ENCODE measurements around the gene GALNT15.

The GALNT15 gene

GRCh38 chr3:16183082-16183481 is 8.6 kb downstream of the GALNT15 start:
- DNase-seq (ENCODE audit: low spot score) (no peak), ATAC-seq (ENCODE audit: low read depth) (no peak)
- Histone ChIP-seq H3K9me3 (ENCODE audit: severe bottlenecking) (no peaks in the 10 kb centered on the region), H3K27ac (ENCODE audit: poor library complexity, severe bottlenecking) (no peak overlapping the region), H3K27me3 (ENCODE audit: insufficient read depth, poor library complexity, severe bottlenecking) (no peaks in the 10 kb centered on the region), H3K4me3 (ENCODE audit: severe bottlenecking) (no peak overlapping the region), H3K4me1 (ENCODE audit: insufficient read depth, poor library complexity, severe bottlenecking) (peaks cover 2% of the 10 kb centered on the region), H3K36me3 (ENCODE audit: low read depth) (no peaks in the 10 kb centered on the region)
- no peak for TF ChIP-seq CTCF (IDR thresholded peaks at IDR 0.05; ENCODE audit: poor library complexity, severe bottlenecking)

- ATAC-seq (ENCODE audit: low read depth) (peak; percentile 91), DNase-seq (ENCODE audit: low spot score) (no peak)
- Histone ChIP-seq H3K4me3 (ENCODE audit: severe bottlenecking) (no peak overlapping the region), H3K9me3 (ENCODE audit: severe bottlenecking) (no peaks in the 10 kb centered on the region), H3K4me1 (ENCODE audit: insufficient read depth, poor library complexity, severe bottlenecking) (no peaks in the 10 kb centered on the region), H3K36me3 (ENCODE audit: low read depth) (no peaks in the 10 kb centered on the region), H3K27ac (ENCODE audit: poor library complexity, severe bottlenecking) (no peak overlapping the region), H3K27me3 (ENCODE audit: insufficient read depth, poor library complexity, severe bottlenecking) (no peaks in the 10 kb centered on the region)
- TF ChIP-seq CTCF (IDR thresholded peaks at IDR 0.05; ENCODE audit: poor library complexity, severe bottlenecking) = no peak
Measured at GRCh38 chr3:16183601-16184270, 9.3 kb downstream of the GALNT15 start.

GRCh38 chr3:16186086-16186485 is 11.6 kb downstream of the GALNT15 start:
- H3K4me3 ChIP-seq (ENCODE audit: severe bottlenecking) = no peak overlapping the region
- TF ChIP-seq CTCF (IDR thresholded peaks at IDR 0.05; ENCODE audit: poor library complexity, severe bottlenecking) = no peak
- H3K9me3 ChIP-seq (ENCODE audit: severe bottlenecking) = no peaks in the 10 kb centered on the region
- DNase-seq (ENCODE audit: low spot score) = no peak
- no peak for ATAC-seq (ENCODE audit: low read depth)
- no peaks in the 10 kb centered on the region for H3K4me1 ChIP-seq (ENCODE audit: insufficient read depth, poor library complexity, severe bottlenecking)
- H3K27me3 ChIP-seq (ENCODE audit: insufficient read depth, poor library complexity, severe bottlenecking) = no peaks in the 10 kb centered on the region
- no peaks in the 10 kb centered on the region for H3K36me3 ChIP-seq (ENCODE audit: low read depth)
- no peak overlapping the region for H3K27ac ChIP-seq (ENCODE audit: poor library complexity, severe bottlenecking)

- no peak for ATAC-seq (ENCODE audit: low read depth)
- no peak for TF ChIP-seq CTCF (IDR thresholded peaks at IDR 0.05; ENCODE audit: poor library complexity, severe bottlenecking)
Measured at GRCh38 chr3:16186565-16186964, 12.1 kb downstream of the GALNT15 start.

GRCh38 chr3:16187213-16187790 is 12.8 kb downstream of the GALNT15 start:
- DNase-seq (ENCODE audit: low spot score) (no peak), ATAC-seq (ENCODE audit: low read depth) (no peak)
- Histone ChIP-seq H3K9me3 (ENCODE audit: severe bottlenecking) (no peaks in the 10 kb centered on the region), H3K27me3 (ENCODE audit: insufficient read depth, poor library complexity, severe bottlenecking) (no peaks in the 10 kb centered on the region), H3K27ac (ENCODE audit: poor library complexity, severe bottlenecking) (no peak overlapping the region), H3K36me3 (ENCODE audit: low read depth) (no peaks in the 10 kb centered on the region), H3K4me3 (ENCODE audit: severe bottlenecking) (no peak overlapping the region), H3K4me1 (ENCODE audit: insufficient read depth, poor library complexity, severe bottlenecking) (no peaks in the 10 kb centered on the region)
- no peak for TF ChIP-seq CTCF (IDR thresholded peaks at IDR 0.05; ENCODE audit: poor library complexity, severe bottlenecking)

More at GRCh38 chr3:16186565-16186964, 12.1 kb downstream of the GALNT15 start:
- Histone ChIP-seq H3K27me3 (ENCODE audit: insufficient read depth, poor library complexity, severe bottlenecking) (no peaks in the 10 kb centered on the region), H3K36me3 (ENCODE audit: low read depth) (no peaks in the 10 kb centered on the region), H3K4me3 (ENCODE audit: severe bottlenecking) (no peak overlapping the region), H3K27ac (ENCODE audit: poor library complexity, severe bottlenecking) (no peak overlapping the region), H3K4me1 (ENCODE audit: insufficient read depth, poor library complexity, severe bottlenecking) (no peaks in the 10 kb centered on the region), H3K9me3 (ENCODE audit: severe bottlenecking) (no peaks in the 10 kb centered on the region)
- no peak for DNase-seq (ENCODE audit: low spot score)

Measured in RWPE2 (cell line).